Skin epidermis (tissue), 12 donors: ENCODE measurements around the gene ORMDL2.

ENCODE experiments used
- H3K27ac ChIP-seq, 21 experiments: fragments of 200-600 bp; sonication (generic) in 11 of 21; one replicate each; pipeline ENCODE4 v1.5.0; 2020; ENCODE audit warnings: mild to moderate bottlenecking in 3 of 21, inconsistent platforms in 2 of 21, moderate library complexity in 2 of 21
- H3K4me3 ChIP-seq, 7 experiments: fragments of 200-600 bp; sonication (generic) in 2 of 7; one replicate each; pipeline ENCODE4 v1.5.0; 2020; ENCODE audit warnings: inconsistent platforms in 2 of 7, mild to moderate bottlenecking in 2 of 7, moderate library complexity in 1 of 7

Gene ORMDL2, protein sequence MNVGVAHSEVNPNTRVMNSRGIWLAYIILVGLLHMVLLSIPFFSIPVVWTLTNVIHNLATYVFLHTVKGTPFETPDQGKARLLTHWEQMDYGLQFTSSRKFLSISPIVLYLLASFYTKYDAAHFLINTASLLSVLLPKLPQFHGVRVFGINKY

DNA sequence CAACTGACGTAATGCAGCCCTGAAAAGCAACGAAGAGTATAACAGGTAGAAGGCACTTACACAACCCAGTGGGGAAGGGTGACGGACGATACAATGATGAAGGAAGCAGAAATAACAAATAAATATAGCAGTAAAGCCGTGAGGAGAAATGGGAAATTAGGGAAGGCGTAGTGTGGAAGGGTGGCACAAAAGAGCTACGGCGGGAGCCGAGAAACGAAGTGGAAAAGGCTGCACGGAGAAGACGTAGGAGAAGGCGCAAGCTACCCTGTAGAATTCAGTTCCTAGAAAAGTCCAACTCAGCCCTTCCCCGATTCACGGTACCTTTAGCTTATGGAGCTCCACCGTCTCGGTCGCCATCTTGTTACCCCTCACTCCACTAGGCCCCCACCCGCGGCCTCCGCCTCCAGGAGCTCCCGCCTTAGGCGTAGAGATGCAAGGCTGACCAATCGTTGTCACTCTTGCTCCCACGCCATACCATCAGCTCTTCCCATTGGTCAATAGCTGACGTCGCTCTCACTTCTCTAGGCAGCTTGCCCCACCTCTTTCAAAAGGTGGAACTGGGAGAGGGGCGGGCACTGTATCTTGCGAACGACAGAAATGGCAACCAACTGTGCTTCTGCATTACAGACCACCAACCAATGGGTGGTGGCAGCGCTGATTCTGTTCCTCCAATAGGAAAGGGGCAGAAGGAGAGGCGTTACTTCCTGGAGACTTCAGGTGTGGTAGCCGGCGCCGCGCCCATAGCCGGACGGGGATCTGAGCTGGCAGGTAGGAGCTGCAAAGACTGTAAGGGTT is at the start of gene ORMDL2, which contains the start of gene SARNP:
ORMDL2 (plus strand) TSS at position 697 of the 795 bp plus-strand sequence. CDS start 959 bp downstream, outside the sequence.
SARNP (minus strand) TSS at position 380 of the 795 bp plus-strand sequence; CDS start at position 357, 23 bp downstream.
- peak within 1 kb of the TSS in 20 of 21 experiments; percentile 64 to 96 (median 90) for H3K27ac ChIP-seq
- peak within 1 kb of the TSS; percentile 50 to 92 (median 67) for H3K4me3 ChIP-seq

DNA sequence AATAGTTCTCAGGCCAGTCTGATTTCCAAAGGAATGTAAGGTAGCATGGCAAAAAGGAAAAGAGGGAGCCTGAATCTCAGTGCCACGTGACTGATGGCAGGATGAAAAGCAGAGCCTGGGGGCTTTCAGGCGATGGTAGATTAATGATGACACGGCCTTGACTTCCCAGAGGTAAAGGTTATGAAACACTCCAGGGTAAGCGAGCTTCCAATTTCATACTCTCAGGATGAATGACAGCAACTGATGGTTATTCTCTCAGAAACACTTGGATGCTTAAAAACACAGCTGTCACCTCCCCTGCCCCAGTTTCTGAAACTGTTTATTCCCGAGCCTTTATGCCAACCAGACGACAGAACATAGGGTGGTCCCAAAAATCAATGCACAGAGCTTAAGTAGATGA is 46.1 kb upstream of the ORMDL2 start:
- H3K4me3 ChIP-seq: no peak overlapping the region
- no peak overlapping the region for H3K27ac ChIP-seq

DNA sequence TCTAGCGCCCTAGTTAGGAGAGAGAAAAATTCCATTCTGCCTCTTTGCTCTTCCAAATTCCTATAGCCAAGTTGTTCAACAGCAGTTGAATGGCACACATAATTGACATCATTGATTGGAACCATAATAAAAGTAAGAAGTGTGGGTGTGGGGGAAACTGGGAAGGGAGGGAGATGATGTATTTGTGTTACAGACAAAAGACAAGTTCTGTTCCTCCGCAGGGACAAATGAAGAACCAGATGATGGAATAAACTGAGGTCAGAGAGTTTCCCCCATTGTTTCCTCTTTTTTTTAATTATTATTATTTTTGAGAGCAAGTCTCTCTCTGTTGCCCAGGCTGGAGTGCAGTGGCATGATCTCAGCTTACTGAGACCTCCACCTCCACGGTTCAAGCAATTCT is 40.0 kb upstream of the ORMDL2 start:
- Histone ChIP-seq H3K27ac (no peak overlapping the region), H3K4me3 (no peak overlapping the region)

DNA sequence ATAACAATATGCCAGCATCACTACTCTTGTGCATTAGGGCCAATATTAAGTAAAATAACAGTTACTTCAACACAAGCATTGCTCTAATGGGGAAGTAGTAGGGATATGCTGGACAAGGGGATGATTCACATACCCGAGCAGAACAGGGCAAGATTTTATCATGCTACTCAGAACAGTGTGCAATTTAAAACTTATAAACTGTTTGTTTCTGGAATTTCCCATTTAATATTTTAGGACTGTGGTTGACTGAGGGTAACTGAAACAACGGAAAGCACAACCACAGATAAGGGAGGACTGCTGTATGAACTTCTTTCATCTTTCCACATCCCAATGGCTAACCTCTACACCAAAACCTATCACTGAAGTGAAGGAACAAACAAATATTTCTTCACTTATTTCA is 37.2 kb upstream of the ORMDL2 start:
- no peak overlapping the region for H3K4me3 ChIP-seq
- H3K27ac ChIP-seq: no peak overlapping the region

DNA sequence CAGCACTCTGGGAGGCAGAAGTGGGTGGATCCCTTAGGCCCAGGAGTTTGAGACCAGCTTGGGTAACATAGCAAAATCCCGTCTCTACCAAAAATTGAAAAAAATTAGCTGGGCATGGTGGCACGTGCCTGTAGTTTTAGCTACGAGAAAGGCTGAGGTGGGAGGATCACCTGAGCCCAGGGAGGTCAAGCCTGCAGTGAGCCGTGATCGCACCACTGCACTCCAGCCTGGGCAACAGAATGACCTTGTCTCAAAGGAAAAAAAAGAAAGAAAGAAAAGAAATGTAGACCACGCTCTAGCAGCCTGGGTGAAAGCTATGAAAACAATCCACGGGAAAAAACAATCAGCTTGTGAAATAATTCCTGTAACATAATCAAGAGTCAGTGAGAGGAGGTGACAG is 29.3 kb upstream of the ORMDL2 start:
- Histone ChIP-seq H3K27ac (no peak overlapping the region), H3K4me3 (no peak overlapping the region)

DNA sequence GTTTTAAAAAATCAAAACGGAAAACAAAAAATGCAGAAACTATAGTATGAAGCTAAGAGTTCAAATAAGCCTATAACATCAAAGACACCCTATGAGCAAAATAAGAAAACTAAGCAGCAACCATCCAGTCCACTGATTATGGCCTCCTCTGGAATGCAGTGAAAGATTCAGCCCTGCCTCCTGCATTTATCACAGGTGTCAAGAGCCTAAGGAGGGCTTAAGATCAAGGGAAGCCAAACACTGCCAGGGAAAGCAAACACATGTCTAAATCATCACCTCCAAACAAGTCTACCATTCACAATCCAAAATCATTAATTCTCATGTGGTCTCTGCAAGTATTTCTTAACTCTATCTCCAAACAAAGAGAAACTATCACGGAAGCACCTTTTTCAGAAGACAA is 28.7 kb upstream of the ORMDL2 start:
- H3K27ac ChIP-seq: no peak overlapping the region

DNA sequence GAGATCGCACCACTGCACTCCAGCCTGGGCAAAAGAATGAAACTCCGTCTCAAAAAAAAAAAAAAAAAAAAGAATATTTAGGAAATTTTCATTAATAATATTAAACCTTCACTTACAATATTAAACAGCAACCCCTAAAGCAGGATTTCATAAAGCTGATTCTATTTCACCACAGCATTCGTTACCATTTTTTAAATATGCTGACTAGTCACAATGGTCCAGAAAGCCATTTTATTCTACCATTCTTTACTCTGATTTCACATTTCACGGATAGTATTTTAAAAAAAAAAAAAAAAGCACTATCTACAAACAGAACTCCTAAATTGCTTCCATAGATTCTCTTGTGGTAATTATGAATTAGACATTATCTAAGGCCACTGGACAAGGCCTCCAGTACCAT is 27.9 kb upstream of the ORMDL2 start:
- Histone ChIP-seq H3K4me3 (no peak overlapping the region), H3K27ac (no peak overlapping the region)

More for the DNA sequence above, 28.7 kb upstream of the ORMDL2 start:
- no peak overlapping the region for H3K4me3 ChIP-seq

DNA sequence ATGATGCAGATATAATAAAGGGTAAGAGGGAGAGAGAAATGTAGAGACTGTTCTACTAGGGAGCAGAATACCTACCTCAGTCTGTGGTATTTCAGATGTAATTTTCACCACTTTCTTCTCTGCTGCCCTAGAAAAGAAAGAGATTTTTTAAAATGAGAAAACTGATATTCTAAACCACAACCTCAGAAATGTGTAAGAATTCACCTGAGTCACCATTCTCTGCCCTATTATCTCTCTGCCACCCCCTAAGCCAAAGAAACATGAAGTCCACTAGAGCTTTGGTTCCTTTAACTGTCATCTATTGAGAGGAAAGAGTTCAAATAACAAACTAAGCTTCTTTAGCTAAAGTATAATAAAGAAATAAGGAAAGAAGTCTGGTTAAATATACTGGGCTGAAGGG is 21.9 kb upstream of the ORMDL2 start:
- H3K4me3 ChIP-seq: no peak overlapping the region
- no peak overlapping the region for H3K27ac ChIP-seq

DNA sequence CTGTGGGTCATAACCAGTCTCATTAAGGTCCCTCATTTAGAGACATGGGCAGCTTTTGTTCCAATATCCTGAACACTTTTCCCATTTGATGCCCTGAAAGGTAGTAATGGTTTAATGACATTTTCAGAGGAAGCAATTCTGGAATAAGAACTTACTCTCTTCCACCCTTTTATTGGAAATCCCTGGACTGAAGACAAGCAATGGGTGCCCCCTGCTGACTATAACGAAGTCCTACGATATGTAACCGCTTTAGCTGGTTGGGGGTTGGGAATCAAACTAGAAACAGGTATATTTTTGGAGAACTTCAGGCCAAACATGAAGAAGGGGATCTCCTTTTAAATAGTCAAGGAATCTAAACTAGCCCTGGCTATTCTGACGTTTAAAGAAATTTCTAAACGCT is 20.8 kb upstream of the ORMDL2 start:
- Histone ChIP-seq H3K27ac (no peak overlapping the region), H3K4me3 (no peak overlapping the region)

DNA sequence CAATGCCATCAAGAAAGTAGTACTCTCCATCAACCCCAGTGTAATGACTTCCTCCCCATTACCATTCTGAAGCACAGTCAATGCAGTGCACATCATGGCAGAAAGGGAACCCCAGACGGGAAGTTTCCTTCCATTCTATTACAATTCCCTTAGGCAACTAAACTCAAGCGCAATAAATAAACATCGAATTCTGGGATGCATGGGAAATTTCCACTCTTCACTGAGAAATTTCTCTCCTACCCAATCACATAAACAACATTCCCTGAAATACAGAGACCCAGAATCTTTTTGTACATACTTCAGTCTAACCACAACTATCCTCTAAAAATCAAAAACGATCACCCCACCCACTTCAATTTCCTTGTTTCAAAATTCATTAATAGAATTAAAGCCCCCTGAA is 20.3 kb upstream of the ORMDL2 start:
- Histone ChIP-seq H3K4me3 (no peak overlapping the region), H3K27ac (no peak overlapping the region)

DNA sequence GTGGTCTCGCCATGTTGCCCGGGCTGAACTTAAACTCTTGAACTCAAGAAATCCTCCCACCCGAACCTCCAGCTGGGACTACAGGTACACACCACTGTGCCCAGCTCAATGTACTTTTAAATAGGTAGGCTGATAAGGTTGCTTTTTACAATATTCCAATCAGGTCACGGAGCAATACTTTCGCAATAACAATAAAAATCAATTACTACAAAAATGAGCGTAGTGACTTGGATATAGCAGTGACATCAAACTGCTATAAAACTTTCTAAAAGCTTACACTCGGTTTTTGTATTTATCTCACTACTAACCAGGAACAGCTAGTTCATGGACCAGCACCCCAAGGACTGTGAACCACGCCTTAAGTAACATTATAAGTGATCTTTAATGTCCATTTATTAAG is 10.9 kb upstream of the ORMDL2 start:
- no peak overlapping the region for H3K27ac ChIP-seq
- no peak overlapping the region for H3K4me3 ChIP-seq

DNA sequence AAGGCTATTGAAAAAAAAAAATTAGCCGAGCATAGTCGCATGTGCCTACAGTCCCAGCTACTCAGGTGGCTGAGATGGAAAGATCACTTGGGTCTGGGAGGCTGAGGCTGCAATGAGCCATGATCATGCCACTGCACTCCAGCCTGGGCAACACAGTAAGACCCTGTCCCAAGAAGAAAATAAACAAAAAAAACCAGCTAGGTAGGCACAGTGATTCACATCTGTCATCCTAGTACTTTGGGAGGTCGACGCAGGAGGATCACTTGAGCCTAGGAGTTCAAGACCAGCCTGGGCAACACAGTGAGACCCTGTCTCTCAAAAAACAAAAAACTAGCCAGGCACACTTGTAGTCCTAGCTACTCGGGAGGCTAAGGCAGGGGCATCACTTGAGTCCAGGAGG is 8.6 kb upstream of the ORMDL2 start:
- no peak overlapping the region for H3K27ac ChIP-seq
- H3K4me3 ChIP-seq: no peak overlapping the region

DNA sequence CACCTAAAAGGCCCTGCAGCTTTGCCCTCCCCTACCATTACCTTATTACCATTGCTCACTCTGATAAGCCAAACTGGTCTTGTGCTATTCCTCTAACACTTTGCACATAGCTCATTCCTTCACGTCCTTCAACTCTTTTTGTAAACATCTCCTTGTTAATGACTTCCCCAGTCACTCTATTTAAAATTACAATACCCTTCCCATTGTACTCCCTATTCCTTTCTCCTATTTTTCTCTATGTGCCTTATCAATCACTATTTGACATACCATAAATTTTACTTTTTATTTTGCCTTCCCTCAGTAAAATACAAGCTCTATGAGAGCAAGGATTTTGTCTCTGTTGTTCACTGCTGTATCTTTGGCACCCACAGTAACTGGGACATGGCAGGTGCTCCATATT is 5.8 kb upstream of the ORMDL2 start:
- no peak overlapping the region for H3K27ac ChIP-seq
- H3K4me3 ChIP-seq: no peak overlapping the region

DNA sequence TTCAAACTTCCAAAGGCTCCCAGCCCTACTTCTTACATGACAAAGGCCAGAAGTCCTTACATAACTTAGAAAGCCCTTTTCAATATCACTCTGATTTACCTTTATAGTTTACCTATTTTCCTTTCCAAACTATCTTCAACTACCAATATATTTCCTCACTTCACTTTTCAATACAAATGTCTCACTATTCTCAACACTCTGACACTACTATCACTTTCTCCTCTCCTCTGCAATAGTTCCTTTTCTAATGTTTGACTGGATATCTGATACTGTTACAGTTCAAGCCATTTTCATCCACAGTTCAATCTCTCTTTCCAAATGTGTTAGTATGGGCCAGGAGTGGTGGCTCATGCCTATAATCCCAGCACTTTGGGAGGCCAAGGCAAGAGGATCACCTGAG is 3.6 kb upstream of the ORMDL2 start:
- no peak overlapping the region for H3K4me3 ChIP-seq

DNA sequence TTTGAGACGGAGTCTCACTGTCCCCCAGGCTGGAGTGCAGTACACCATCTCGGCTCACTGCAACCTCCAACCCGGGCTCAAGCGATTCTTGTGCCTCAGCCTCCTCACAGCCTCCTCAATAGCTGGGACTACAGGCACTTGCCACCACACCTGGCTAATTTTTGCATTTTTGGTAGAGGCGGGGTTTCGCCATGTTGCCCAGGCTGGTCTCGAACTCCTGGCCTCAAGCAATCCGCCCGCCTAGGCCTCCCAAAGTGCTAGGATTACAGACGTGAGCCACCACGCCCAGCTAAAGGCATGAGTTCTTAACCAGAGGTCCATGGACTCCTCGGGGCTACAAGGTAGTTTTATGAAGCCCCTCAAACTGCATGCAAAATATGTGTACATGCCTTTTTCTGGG is 2.4 kb upstream of the ORMDL2 start:
- no peak overlapping the region for H3K4me3 ChIP-seq
- no peak overlapping the region for H3K27ac ChIP-seq

More for the DNA sequence above, 3.6 kb upstream of the ORMDL2 start:
- H3K27ac ChIP-seq: no peak overlapping the region

DNA sequence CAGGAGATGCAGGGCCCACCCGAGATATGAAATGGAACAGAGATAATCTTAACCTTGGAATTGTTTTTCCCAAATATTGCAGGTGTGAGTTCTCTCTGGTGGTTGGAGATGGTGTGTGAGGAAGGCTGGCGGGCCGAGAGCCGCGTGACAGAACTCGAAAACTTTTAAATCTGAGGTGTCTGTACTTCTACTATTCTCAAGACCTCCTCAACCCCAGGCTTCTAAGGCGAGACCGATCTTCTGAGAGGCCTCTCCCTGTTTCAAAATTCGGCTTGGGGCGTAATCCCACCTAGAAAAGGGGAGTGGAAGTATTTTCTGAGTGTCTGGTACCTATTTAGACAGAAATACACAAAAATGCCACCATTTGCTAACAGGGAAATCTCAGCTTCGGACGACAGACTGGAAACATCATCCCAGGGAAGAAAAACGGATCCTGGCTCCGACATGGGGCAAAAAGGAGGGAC is 928 bp upstream of the ORMDL2 start:
- Histone ChIP-seq H3K27ac (peak overlapping the region in 20 of 21 experiments; percentile 50 to 96 (median 90)), H3K4me3 (peak overlapping the region; percentile 41 to 92 (median 67))

DNA sequence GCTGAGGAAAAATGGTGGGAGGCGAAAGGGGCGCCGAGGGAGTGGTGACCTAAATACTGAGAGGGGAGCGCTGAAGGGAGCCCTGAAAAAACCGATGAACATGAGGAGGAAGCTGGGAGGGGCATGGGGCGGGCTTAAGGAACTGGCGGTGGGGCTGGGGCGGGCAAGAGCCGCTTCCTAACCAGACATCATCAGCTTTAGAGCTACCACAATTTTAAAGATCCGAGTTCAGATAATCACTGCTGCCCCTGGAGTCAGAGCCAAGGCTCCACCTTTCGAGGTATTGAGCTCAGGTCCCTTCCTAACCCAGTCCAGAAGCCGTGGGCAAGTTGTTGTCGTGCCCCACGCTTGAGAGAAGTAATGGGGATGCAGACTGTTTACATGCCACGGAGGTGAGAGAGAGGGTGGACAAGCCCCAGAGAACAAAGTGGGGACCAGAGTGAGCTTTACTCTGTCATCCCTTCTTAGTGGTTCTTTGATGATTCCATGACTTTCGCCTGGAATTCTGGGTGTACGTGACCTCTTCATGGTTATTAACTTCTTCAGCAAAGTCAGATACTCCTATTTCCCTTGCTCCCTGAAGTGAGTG is 393 bp downstream of the ORMDL2 start:
- H3K27ac ChIP-seq: peak overlapping the region in 20 of 21 experiments; percentile 64 to 94 (median 81)
- peak overlapping the region; percentile 50 to 92 (median 67) for H3K4me3 ChIP-seq

DNA sequence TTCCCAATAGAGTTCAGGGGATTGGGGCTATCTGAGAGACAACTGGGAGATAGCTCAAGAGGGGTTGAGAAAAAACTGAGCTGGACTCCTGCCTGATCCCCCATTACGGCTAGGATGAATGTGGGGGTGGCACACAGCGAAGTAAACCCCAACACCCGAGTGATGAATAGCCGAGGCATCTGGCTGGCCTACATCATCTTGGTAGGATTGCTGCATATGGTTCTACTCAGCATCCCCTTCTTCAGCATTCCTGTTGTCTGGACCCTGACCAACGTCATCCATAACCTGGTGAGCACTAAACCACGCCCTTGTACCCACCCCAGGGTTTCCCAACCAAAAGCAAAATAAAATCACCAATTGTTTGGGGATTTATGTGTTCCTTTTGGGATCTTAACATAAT is 1.0 kb downstream of the ORMDL2 start:
- Histone ChIP-seq H3K4me3 (peak overlapping the region in 5 of 7 experiments; percentile 50 to 82 (median 67)), H3K27ac (peak overlapping the region in 17 of 21 experiments; percentile 64 to 94 (median 81))

DNA sequence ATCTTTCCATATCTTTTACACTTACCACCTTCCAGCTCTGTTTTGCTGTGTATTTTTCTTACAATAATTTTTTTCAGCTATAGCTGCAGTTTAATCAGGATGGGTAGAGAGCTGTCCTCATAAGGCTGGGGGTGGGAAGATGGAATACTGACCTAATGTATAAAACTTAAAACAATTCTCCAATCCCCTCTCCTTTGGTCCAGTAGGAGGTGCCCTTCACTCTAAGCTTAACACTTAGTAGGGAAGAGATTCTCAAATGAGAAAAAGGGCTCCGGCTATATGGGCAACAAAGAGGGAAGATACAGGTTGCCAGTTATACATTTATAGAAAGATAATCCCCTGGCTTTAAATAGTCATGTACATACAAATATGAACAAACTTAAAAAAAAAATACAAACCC is 2.8 kb downstream of the ORMDL2 start:
- H3K27ac ChIP-seq: no peak overlapping the region
- H3K4me3 ChIP-seq: no peak overlapping the region

DNA sequence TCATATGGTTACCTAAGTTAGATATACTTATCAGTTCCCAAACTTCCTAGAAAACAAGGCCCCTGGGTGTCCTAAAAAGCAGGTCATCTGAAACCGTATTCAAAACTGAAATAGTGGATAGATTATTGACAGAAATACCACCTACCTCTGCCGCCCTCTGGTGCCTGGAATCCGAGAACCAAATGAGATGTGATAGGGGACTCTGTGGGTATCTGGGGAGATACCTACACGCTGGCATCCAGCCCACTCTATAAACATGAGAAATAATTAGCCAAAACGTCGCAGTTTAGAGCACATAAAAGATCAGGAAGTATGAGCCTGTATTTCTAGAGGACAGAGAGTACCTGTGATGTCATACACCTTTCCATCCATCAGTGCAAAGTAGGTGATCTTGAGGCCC is 4.4 kb downstream of the ORMDL2 start:
- Histone ChIP-seq H3K4me3 (no peak overlapping the region), H3K27ac (no peak overlapping the region)

DNA sequence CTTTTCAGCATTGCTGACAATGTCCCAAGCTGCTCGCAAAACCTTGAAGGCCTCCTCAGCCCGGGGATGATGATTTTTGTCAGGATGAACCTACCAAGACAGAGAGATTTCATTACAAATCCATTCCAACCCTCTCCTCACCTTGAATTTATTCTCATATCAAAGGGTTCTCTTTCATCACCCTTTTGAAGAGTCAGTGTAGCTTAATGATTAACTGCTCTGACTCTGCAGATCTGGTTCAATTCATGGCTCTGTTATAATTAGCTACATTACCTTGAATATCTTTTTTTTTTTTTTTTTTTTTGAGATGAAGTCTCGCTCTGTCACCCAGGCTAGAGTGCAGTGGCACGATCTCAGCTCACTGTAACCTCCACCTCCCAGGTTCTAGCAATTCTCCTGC is 5.6 kb downstream of the ORMDL2 start:
- Histone ChIP-seq H3K27ac (no peak overlapping the region), H3K4me3 (no peak overlapping the region)
